Ureter (tissue), 1 donor: ENCODE data around the gene GNA14. TPM values are rescaled to one million over a fixed set of nuclear protein-coding genes. Genes with fewer than 3 reads are reported as not detected.
"Not testable (repeated sequence)": the region's sequence is repeated elsewhere in the genome, so short reads cannot be mapped to it uniquely, and the experiment has no call there.

Experiments used
- DNase-seq: peaks from one replicate; pipeline ENCODE4 v3.0.0-alpha.2; 2020; ENCODE audit warnings: low spot score
- total RNA-seq: library from RNA; stranded (reverse); gene quantifications from one replicate; pipeline ENCODE4 v1.2.4, GENCODE V29; 2023
- donor health status: DM: yes; HTN: yes; CAD: no.

Gene GNA14
- total RNA-seq, 1 donor from 2014 or later: 12.4 TPM

GRCh38 chr9:77402286-77402685 is 245.8 kb downstream of the GNA14 start:
- no peak for DNase-seq

GRCh38 chr9:77399964-77400363 is 248.2 kb downstream of the GNA14 start:
- no peak for DNase-seq

- not testable (repeated sequence) for DNase-seq
These were observed 249.5 kb downstream of the GNA14 start for GRCh38 chr9:77398581-77398980.

- no peak for DNase-seq
These were observed 255.8 kb downstream of the GNA14 start for GRCh38 chr9:77392328-77392727.

GRCh38 chr9:77391834-77392233 is 256.3 kb downstream of the GNA14 start:
- DNase-seq: no peak

GRCh38 chr9:77386187-77386586 is 261.9 kb downstream of the GNA14 start:
- no peak for DNase-seq

GRCh38 chr9:77384406-77384805 is 263.7 kb downstream of the GNA14 start:
- no peak for DNase-seq

GRCh38 chr9:77375956-77376532 is 272.1 kb downstream of the GNA14 start:
- DNase-seq: no peak

GRCh38 chr9:77374266-77374665 is 273.9 kb downstream of the GNA14 start:
- no peak for DNase-seq
